Suprapubic skin (tissue), 4 donors: ENCODE measurements around the gene S100A5.

Experiments
- EP300 ChIP-seq: sonication (generic); formaldehyde crosslinking; IDR thresholded peaks from one replicate; pipeline ENCODE4 v1.6.1; 2017; ENCODE audit warnings: antibody characterized with exemption
- POLR2A ChIP-seq, 2 donors: fragments of 450-650 bp; IDR thresholded peaks; one replicate each; pipeline ENCODE4 v1.6.1; 2017; ENCODE audit warnings: antibody characterized with exemption in 2 of 2, mild to moderate bottlenecking in 2 of 2, moderate library complexity in 2 of 2
- POLR2AphosphoS5 ChIP-seq, 3 donors: sonication (generic); formaldehyde crosslinking; IDR thresholded peaks; one replicate each; pipeline ENCODE4 v1.6.1; 2017; ENCODE audit warnings: antibody characterized with exemption in 3 of 3
- TF ChIP-seq, protein P1 (sequence below), 2 donors: fragments of 200-600 bp in 1 of 2; fragments of 450-650 bp in 1 of 2; sonication (generic) in 1 of 2; IDR thresholded peaks; one replicate each; pipeline ENCODE4 v1.5.1; 2016 to 2019; ENCODE audit warnings: antibody characterized with exemption in 2 of 2, mild to moderate bottlenecking in 1 of 2, moderate library complexity in 1 of 2

DNA sequence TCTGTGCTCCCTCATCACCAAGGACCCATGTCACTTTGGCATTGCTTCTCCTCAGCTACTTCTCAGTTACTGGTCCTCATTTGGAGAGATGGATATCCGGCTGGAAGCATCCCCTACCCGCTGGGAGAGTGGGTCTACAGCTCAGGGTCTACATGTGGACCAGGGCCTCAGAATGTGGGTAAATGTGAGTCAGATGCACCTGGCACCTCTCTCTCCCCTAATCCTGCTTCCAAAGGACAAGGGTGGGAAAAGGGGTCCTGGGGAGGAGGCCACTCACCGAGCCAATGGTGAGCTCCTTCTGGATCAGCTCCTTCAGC, 5.9 kb downstream of the S100A5 start:
- TF ChIP-seq, protein P1, sequence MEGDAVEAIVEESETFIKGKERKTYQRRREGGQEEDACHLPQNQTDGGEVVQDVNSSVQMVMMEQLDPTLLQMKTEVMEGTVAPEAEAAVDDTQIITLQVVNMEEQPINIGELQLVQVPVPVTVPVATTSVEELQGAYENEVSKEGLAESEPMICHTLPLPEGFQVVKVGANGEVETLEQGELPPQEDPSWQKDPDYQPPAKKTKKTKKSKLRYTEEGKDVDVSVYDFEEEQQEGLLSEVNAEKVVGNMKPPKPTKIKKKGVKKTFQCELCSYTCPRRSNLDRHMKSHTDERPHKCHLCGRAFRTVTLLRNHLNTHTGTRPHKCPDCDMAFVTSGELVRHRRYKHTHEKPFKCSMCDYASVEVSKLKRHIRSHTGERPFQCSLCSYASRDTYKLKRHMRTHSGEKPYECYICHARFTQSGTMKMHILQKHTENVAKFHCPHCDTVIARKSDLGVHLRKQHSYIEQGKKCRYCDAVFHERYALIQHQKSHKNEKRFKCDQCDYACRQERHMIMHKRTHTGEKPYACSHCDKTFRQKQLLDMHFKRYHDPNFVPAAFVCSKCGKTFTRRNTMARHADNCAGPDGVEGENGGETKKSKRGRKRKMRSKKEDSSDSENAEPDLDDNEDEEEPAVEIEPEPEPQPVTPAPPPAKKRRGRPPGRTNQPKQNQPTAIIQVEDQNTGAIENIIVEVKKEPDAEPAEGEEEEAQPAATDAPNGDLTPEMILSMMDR (IDR thresholded peaks at IDR 0.05), result no peak
- TF ChIP-seq POLR2AphosphoS5 (IDR thresholded peaks at IDR 0.05) (no peak), POLR2A (IDR thresholded peaks at IDR 0.05) (no peak), EP300 (no peak)
